NB4 (cell line): ENCODE measurements around the gene APIP.
"Not testable (repeated sequence)": the region's sequence is repeated elsewhere in the genome, so short reads cannot be mapped to it uniquely, and the experiment has no call there.

Experiments used
- DNase-seq: peaks from one replicate; pipeline ENCODE4 v3.0.0; 2010; ENCODE audit warnings: low read depth
- H3K4me3 ChIP-seq: one replicate; pipeline ENCODE4 v1.5.1; 2011; ENCODE audit warnings: mild to moderate bottlenecking, low read depth, low read length, moderate library complexity
- MYC ChIP-seq: IDR thresholded peaks from 2 replicates; pipeline ENCODE4 v1.6.1; 2011; ENCODE audit warnings: low read depth, low read length
- POLR2A ChIP-seq: IDR thresholded peaks from 2 replicates; pipeline ENCODE4 v1.6.1; 2011; ENCODE audit warnings: mild to moderate bottlenecking; ENCODE audit not compliant: insufficient read length; ENCODE audit errors: extremely low read depth
- TF ChIP-seq, protein P1 (sequence below): IDR thresholded peaks from one replicate; pipeline ENCODE4 v1.5.1; 2012; ENCODE audit warnings: low read depth, low read length
- TF ChIP-seq, protein P2 (sequence below): IDR thresholded peaks from 2 replicates; pipeline ENCODE4 v1.6.1; 2011; ENCODE audit warnings: low read depth, low read length

APIP gene

DNA sequence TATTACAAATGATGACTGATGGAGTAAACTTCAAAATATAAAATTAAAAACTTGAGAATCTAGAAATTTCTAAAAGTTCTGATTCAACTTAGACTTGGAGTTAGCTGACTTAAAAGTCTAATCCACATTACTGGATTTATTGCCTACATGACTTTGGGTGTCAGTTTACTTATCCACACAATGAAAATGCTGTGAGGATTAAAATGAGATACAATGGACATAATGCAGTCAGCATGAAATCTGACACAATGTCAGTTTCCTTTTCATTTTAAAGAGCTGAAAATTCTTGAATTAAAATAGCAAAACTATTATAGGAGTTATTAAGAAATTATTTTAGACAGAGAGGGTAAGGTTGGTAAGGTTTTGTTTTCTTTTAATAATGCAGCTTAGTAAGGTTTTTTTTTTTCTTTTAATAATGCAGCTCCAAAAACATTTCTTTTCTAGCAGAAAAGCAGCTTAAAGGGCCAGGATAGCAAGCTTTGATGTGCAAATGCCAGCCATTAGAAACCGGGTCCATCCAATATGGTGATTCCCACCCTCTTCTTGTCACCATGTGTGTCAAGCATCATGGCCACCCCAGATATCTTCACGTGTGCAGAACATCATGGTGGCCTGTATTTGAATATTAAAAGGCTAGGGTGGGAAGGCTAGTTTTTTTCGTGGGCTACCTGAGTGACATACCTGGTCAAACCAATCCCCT lies 18.9 kb downstream of the APIP start:
- TF ChIP-seq, protein P1, sequence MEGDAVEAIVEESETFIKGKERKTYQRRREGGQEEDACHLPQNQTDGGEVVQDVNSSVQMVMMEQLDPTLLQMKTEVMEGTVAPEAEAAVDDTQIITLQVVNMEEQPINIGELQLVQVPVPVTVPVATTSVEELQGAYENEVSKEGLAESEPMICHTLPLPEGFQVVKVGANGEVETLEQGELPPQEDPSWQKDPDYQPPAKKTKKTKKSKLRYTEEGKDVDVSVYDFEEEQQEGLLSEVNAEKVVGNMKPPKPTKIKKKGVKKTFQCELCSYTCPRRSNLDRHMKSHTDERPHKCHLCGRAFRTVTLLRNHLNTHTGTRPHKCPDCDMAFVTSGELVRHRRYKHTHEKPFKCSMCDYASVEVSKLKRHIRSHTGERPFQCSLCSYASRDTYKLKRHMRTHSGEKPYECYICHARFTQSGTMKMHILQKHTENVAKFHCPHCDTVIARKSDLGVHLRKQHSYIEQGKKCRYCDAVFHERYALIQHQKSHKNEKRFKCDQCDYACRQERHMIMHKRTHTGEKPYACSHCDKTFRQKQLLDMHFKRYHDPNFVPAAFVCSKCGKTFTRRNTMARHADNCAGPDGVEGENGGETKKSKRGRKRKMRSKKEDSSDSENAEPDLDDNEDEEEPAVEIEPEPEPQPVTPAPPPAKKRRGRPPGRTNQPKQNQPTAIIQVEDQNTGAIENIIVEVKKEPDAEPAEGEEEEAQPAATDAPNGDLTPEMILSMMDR, result no peak
- TF ChIP-seq MYC (no peak), POLR2A (no peak)
- TF ChIP-seq, protein P2, sequence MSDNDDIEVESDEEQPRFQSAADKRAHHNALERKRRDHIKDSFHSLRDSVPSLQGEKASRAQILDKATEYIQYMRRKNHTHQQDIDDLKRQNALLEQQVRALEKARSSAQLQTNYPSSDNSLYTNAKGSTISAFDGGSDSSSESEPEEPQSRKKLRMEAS, result no peak
- no peak for DNase-seq
- H3K4me3 ChIP-seq, result no peak overlapping the region

DNA sequence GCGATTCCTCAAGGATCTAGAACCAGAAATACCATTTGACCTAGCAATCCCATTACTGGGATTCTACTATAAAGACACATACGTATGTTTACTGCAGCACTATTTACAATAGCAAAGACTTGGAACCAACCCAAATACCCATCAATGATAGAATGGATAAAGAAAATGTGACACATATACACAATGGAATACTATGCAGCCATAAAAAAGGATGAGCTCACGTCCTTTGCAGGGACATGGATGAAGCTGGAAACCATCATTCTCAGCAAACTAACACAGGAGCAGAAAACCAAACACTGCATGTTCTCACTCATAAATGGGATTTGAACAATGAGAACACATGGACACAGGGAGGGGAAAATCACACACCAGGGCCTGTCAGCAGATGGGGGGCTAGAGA lies 20.0 kb downstream of the APIP start:
- not testable (repeated sequence) for H3K4me3 ChIP-seq, DNase-seq

DNA sequence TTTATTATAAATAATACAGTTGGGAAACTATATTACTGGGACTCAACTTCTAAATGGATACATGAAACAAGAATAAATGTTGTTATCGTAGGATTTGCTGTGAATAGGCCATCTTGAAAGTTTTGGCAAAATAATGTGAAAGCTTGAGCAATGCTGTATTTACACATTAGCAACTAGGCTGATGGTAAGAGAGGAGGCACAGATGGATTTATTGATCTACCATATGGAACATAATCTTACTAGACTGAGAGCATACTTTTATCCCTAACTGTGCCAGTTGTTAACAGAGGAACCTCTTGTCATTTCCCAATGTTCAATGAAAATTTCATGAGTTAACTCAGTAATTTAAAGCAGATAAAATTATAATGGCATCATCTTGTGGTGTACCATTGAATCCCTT lies 22.8 kb downstream of the APIP start:
- no peak overlapping the region for H3K4me3 ChIP-seq
- no peak for DNase-seq
- TF ChIP-seq MYC, result no peak
- TF ChIP-seq, protein P1, result no peak
- TF ChIP-seq, protein P2, result no peak
- no peak for TF ChIP-seq POLR2A

DNA sequence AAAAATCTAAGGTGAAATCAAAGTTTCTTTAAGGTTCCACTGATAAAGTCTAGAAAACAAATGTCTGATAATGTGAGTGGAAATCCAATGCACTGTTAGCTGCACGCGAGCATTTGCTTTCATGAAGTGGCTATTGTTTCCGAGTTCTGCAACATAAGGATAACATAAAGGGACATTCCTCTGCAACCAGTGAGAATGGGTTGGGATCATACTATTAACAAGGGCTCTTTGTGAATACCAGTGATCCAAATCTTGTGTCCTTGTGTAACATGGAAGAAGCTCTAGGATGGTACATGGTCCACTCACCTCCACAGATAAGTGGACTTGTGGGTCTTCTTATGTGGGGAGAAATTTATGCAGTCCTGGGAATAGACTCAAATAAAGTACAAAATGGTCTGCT lies 24.6 kb downstream of the APIP start:
- no peak for DNase-seq
- H3K4me3 ChIP-seq, result no peak overlapping the region
- TF ChIP-seq MYC (no peak), POLR2A (no peak)
- TF ChIP-seq, protein P1, result no peak
- TF ChIP-seq, protein P2, result no peak

DNA sequence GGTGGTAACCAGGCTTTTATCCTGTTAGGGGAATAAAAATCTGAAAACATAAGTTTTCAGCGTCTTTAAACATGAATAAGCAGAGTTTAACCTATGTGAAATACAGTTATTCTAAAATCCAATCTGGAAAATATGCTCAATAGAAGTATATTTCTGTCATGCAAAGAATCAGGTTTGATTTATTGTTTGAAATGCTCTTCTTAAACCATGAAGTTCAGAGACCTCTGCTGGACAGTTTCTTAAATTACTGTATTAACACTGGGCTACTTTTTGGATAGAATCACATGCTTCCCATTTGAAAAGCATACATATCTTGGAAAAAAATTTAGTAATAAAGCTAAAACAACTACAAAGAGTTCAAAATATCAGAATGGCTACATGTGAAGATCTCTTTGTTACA lies 25.4 kb downstream of the APIP start:
- DNase-seq, result peak; percentile 35

DNA sequence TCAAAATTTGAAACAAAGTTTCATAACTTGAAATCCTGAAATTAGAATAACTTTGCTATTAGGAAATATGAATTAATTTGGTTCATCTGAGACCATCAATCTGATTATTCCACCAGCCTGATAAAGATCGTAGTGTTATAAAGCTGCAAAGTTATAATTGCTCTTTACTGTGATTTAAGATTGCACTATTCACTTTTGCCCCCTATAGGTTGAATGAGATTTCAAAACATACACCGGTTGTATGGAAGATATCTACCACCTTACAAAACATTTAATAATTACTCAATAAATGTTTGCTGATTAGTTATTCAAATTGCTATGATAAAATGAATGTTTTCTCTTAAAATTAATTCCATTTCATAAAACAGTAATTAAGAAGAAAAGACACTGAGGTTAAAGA lies 26.1 kb downstream of the APIP start:
- TF ChIP-seq, protein P1, result no peak
- no peak for TF ChIP-seq POLR2A
- TF ChIP-seq, protein P2, result no peak
- TF ChIP-seq MYC, result no peak
- no peak overlapping the region for H3K4me3 ChIP-seq
- no peak for DNase-seq

More for the DNA sequence above, 25.4 kb downstream of the APIP start:
- no peak overlapping the region for H3K4me3 ChIP-seq
- TF ChIP-seq POLR2A (no peak), MYC (no peak)
- TF ChIP-seq, protein P1, result no peak
